Measurements from ENCODE around the gene CRLF3. TPM values are rescaled to one million over a fixed set of nuclear protein-coding genes. Genes with fewer than 3 reads are reported as not detected.
"Not testable (repeated sequence)": the region's sequence is repeated elsewhere in the genome, so short reads cannot be mapped to it uniquely, and the experiment has no call there.

CRLF3 gene
- total RNA-seq, 1 donor from 2014 or later, result 14.1 TPM

- no peaks in the 10 kb centered on the region for H3K27me3 Mint-ChIP-seq (ENCODE audit: low read depth)
- peaks cover 30% of the 10 kb centered on the region for H3K4me1 Mint-ChIP-seq
- TF ChIP-seq, protein P1, sequence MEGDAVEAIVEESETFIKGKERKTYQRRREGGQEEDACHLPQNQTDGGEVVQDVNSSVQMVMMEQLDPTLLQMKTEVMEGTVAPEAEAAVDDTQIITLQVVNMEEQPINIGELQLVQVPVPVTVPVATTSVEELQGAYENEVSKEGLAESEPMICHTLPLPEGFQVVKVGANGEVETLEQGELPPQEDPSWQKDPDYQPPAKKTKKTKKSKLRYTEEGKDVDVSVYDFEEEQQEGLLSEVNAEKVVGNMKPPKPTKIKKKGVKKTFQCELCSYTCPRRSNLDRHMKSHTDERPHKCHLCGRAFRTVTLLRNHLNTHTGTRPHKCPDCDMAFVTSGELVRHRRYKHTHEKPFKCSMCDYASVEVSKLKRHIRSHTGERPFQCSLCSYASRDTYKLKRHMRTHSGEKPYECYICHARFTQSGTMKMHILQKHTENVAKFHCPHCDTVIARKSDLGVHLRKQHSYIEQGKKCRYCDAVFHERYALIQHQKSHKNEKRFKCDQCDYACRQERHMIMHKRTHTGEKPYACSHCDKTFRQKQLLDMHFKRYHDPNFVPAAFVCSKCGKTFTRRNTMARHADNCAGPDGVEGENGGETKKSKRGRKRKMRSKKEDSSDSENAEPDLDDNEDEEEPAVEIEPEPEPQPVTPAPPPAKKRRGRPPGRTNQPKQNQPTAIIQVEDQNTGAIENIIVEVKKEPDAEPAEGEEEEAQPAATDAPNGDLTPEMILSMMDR (conservative IDR thresholded peaks at IDR 0.05), result no peak
- H3K4me3 Mint-ChIP-seq, result peak overlapping the region; percentile 98
- H3K36me3 Mint-ChIP-seq (ENCODE audit: low read depth), result peaks cover 3% of the 10 kb centered on the region
- DNase-seq (ENCODE audit: low read depth, low spot score), result no peak
- no peaks in the 10 kb centered on the region for H3K9me3 Mint-ChIP-seq
- H3K27ac Mint-ChIP-seq (ENCODE audit: unreplicated experiment), result peak overlapping the region; percentile 99
Measured at GRCh38 chr17:30831257-30831656, 6.8 kb upstream of the CRLF3 start.

- Mint-ChIP-seq H3K36me3 (ENCODE audit: low read depth) (no peaks in the 10 kb centered on the region), H3K4me1 (peaks cover 28% of the 10 kb centered on the region), H3K27me3 (ENCODE audit: low read depth) (no peaks in the 10 kb centered on the region), H3K27ac (ENCODE audit: unreplicated experiment) (no peak overlapping the region), H3K9me3 (no peaks in the 10 kb centered on the region), H3K4me3 (peak overlapping the region; percentile 82)
- TF ChIP-seq, protein P1 (conservative IDR thresholded peaks at IDR 0.05), result no peak
- DNase-seq (ENCODE audit: low read depth, low spot score), result no peak
Measured at GRCh38 chr17:30829022-30829421, 4.5 kb upstream of the CRLF3 start.

GRCh38 chr17:30827082-30827481, 2.6 kb upstream of the CRLF3 start:
- DNase-seq (ENCODE audit: low read depth, low spot score), result no peak
- TF ChIP-seq, protein P1 (conservative IDR thresholded peaks at IDR 0.05), result no peak
- no peaks in the 10 kb centered on the region for H3K36me3 Mint-ChIP-seq (ENCODE audit: low read depth)

GRCh38 chr17:30824002-30824355, 513 bp downstream of the CRLF3 start:
- no peaks in the 10 kb centered on the region for H3K36me3 Mint-ChIP-seq (ENCODE audit: low read depth)
- H3K27me3 Mint-ChIP-seq (ENCODE audit: low read depth), result no peaks in the 10 kb centered on the region
- H3K27ac Mint-ChIP-seq (ENCODE audit: unreplicated experiment), result peak overlapping the region; percentile 85
- no peak for DNase-seq (ENCODE audit: low read depth, low spot score)
- H3K4me1 Mint-ChIP-seq, result peaks cover 28% of the 10 kb centered on the region
- H3K4me3 Mint-ChIP-seq, result peak overlapping the region; percentile 88
- no peaks in the 10 kb centered on the region for H3K9me3 Mint-ChIP-seq
- TF ChIP-seq, protein P1 (conservative IDR thresholded peaks at IDR 0.05), result no peak

More at GRCh38 chr17:30827082-30827481, 2.6 kb upstream of the CRLF3 start:
- no peak overlapping the region for H3K27ac Mint-ChIP-seq (ENCODE audit: unreplicated experiment)
- no peaks in the 10 kb centered on the region for H3K9me3 Mint-ChIP-seq
- peaks cover 28% of the 10 kb centered on the region for H3K4me1 Mint-ChIP-seq
- H3K27me3 Mint-ChIP-seq (ENCODE audit: low read depth), result no peaks in the 10 kb centered on the region
- H3K4me3 Mint-ChIP-seq, result peak overlapping the region; percentile 63

GRCh38 chr17:30823421-30823820, 1.1 kb downstream of the CRLF3 start:
- H3K9me3 Mint-ChIP-seq, result no peaks in the 10 kb centered on the region
- TF ChIP-seq, protein P1 (conservative IDR thresholded peaks at IDR 0.05), result no peak
- no peak for DNase-seq (ENCODE audit: low read depth, low spot score)
- H3K27me3 Mint-ChIP-seq (ENCODE audit: low read depth), result no peaks in the 10 kb centered on the region
- peak overlapping the region; percentile 88 for H3K4me3 Mint-ChIP-seq
- no peaks in the 10 kb centered on the region for H3K36me3 Mint-ChIP-seq (ENCODE audit: low read depth)
- H3K4me1 Mint-ChIP-seq, result peaks cover 28% of the 10 kb centered on the region
- H3K27ac Mint-ChIP-seq (ENCODE audit: unreplicated experiment), result no peak overlapping the region

DNA sequence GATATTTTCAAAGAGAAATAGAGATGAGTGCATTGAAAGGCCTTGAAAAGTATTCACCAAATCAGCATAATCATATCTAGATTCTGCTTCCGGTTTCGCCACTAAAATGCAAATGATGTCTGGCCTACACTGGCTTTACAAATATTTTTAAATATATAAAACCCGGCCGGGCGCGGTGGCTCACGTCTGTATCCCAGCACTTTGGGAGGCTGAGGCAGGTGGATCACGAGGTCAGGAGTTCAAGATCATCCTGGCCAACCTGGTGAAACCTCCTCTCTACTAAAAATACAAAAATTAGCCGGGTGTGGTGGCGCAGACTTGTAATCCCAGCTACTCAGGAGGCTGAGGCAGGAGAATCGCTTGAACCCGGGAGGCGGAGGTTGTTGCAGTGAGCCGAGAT, 1.6 kb downstream of the CRLF3 start:
- peaks cover 28% of the 10 kb centered on the region for H3K4me1 Mint-ChIP-seq
- not testable (repeated sequence) for H3K27ac Mint-ChIP-seq (ENCODE audit: unreplicated experiment); DNase-seq (ENCODE audit: low read depth, low spot score); H3K36me3 Mint-ChIP-seq (ENCODE audit: low read depth); H3K4me3 Mint-ChIP-seq; H3K9me3 Mint-ChIP-seq; H3K27me3 Mint-ChIP-seq (ENCODE audit: low read depth)

All from neural crest cell (in vitro differentiated cells).